Gastroesophageal sphincter (tissue), 4 donors: Measurements from ENCODE around the gene OR10A6. TPM values are rescaled to one million over a fixed set of nuclear protein-coding genes. Genes with fewer than 3 reads are reported as not detected.

Experiments
- ATAC-seq: fragments of 150-250 bp; one replicate; pipeline ENCODE4 v1.9.1; 2016; ENCODE audit warnings: mild to moderate bottlenecking, moderate library complexity
- H3K27ac ChIP-seq, 4 donors: fragments of 200-600 bp; sonication (generic) in 3 of 4; 1 replicate in 3 of 4; 2 replicates in 1 of 4; pipeline ENCODE4 v1.5.1; 2016 to 2019
- H3K27me3 ChIP-seq: fragments of 200-600 bp; sonication (generic); one replicate; pipeline ENCODE4 v1.5.1; 2019
- H3K36me3 ChIP-seq, 2 donors: fragments of 200-600 bp; sonication (generic); one replicate each; pipeline ENCODE4 v1.5.1; 2019; ENCODE audit warnings: control low read depth in 1 of 2
- H3K4me1 ChIP-seq, 3 donors: fragments of 200-600 bp; sonication (generic); 1 replicate in 2 of 3; 2 replicates in 1 of 3; pipeline ENCODE4 v1.5.1; 2016 to 2019; ENCODE audit warnings: control low read depth in 2 of 3
- H3K4me3 ChIP-seq, 2 donors: fragments of 200-600 bp; sonication (generic); one replicate each; pipeline ENCODE4 v1.5.1; 2019; ENCODE audit warnings: mild to moderate bottlenecking in 1 of 2, moderate library complexity in 1 of 2
- H3K9me3 ChIP-seq, 3 donors: fragments of 200-600 bp; sonication (generic); one replicate each; pipeline ENCODE4 v1.5.1; 2017 to 2019; ENCODE audit warnings: control low read depth in 2 of 3
- CTCF ChIP-seq, 4 experiments: fragments of 200-600 bp in 2 of 4; fragments of 450-650 bp in 2 of 4; sonication (generic) in 1 of 4; IDR thresholded peaks; one replicate each; pipeline ENCODE4 v1.5.1; 2017 to 2019; ENCODE audit warnings: antibody characterized with exemption in 4 of 4, mild to moderate bottlenecking in 2 of 4, moderate library complexity in 2 of 4
- EP300 ChIP-seq: sonication (generic); formaldehyde crosslinking; IDR thresholded peaks from one replicate; pipeline ENCODE4 v1.6.1; 2017; ENCODE audit warnings: antibody characterized with exemption, mild to moderate bottlenecking
- POLR2A ChIP-seq, 2 donors: fragments of 450-650 bp; IDR thresholded peaks; one replicate each; pipeline ENCODE4 v1.6.1; 2017; ENCODE audit warnings: antibody characterized with exemption in 2 of 2, mild to moderate bottlenecking in 2 of 2, moderate library complexity in 1 of 2
- POLR2AphosphoS5 ChIP-seq: sonication (generic); formaldehyde crosslinking; IDR thresholded peaks from one replicate; pipeline ENCODE4 v1.6.1; 2017; ENCODE audit warnings: antibody characterized with exemption
- WGBS, 2 donors: methylation state at CpG; one replicate each; pipeline ENCODE4 v1.1.5; 2018; ENCODE audit warnings: low coverage in 1 of 2; 5-methylcytosine and 5-hydroxymethylcytosine counted together
- total RNA-seq, 4 donors: library from RNA; depleted of rRNA; stranded (reverse); fragments of >200 nt; gene quantifications; one replicate each; pipeline ENCODE4 v1.1.0, GENCODE V29; 2016

The OR10A6 gene
- total RNA-seq, 4 donors from 2014 or later: not detected

- Histone ChIP-seq H3K9me3 (no peaks in the 10 kb centered on the region), H3K4me1 (no peaks in the 10 kb centered on the region), H3K27me3 (peaks cover 24% of the 10 kb centered on the region), H3K4me3 (no peak overlapping the region), H3K36me3 (no peaks in the 10 kb centered on the region), H3K27ac (no peak overlapping the region)
- TF ChIP-seq POLR2A (IDR thresholded peaks at IDR 0.05) (no peak), POLR2AphosphoS5 (no peak), EP300 (no peak), CTCF (IDR thresholded peaks at IDR 0.05) (no peak)
- ATAC-seq: no peak
Observed at GRCh38 chr11:7964873-7965272, 33.8 kb upstream of the OR10A6 start.

- Histone ChIP-seq H3K27ac (no peak overlapping the region), H3K9me3 (no peaks in the 10 kb centered on the region), H3K4me3 (no peak overlapping the region), H3K4me1 (no peaks in the 10 kb centered on the region), H3K27me3 (peaks cover 24% of the 10 kb centered on the region), H3K36me3 (no peaks in the 10 kb centered on the region)
- 41 to 80% methylated on average over 1 to 3 of the region's 3 CpGs for WGBS, 2 donors
- no peak for ATAC-seq
- TF ChIP-seq POLR2AphosphoS5 (no peak), POLR2A (IDR thresholded peaks at IDR 0.05) (no peak), CTCF (IDR thresholded peaks at IDR 0.05) (no peak), EP300 (no peak)
Observed at GRCh38 chr11:7964261-7964660, 33.2 kb upstream of the OR10A6 start.

GRCh38 chr11:7955191-7955590 lies 24.1 kb upstream of the OR10A6 start:
- no peak for ATAC-seq
- no peaks in the 10 kb centered on the region for H3K4me1 ChIP-seq
- WGBS, 2 donors: 55 to 69% methylated on average over 1 of the region's 1 CpG
- no peak overlapping the region for H3K27ac ChIP-seq
- TF ChIP-seq POLR2AphosphoS5 (no peak), POLR2A (IDR thresholded peaks at IDR 0.05) (no peak), CTCF (IDR thresholded peaks at IDR 0.05) (no peak), EP300 (no peak)
- no peaks in the 10 kb centered on the region for H3K9me3 ChIP-seq
- H3K4me3 ChIP-seq: no peak overlapping the region
- no peaks in the 10 kb centered on the region for H3K36me3 ChIP-seq
- H3K27me3 ChIP-seq: peaks cover 8% of the 10 kb centered on the region

GRCh38 chr11:7949934-7950333 lies 18.9 kb upstream of the OR10A6 start:
- 79 to 86% methylated on average over 1 of the region's 1 CpG for WGBS, 2 donors
- no peak for ATAC-seq
- Histone ChIP-seq H3K27me3 (peaks cover 18% of the 10 kb centered on the region), H3K36me3 (no peaks in the 10 kb centered on the region), H3K27ac (no peak overlapping the region), H3K4me3 (no peak overlapping the region), H3K4me1 (no peaks in the 10 kb centered on the region), H3K9me3 (peaks cover 0 to 11% (median 0%) of the 10 kb centered on the region in 3 donors)
- TF ChIP-seq POLR2A (IDR thresholded peaks at IDR 0.05): no peak
- TF ChIP-seq EP300: no peak
- TF ChIP-seq CTCF (IDR thresholded peaks at IDR 0.05): no peak
- TF ChIP-seq POLR2AphosphoS5: no peak

- no peak overlapping the region for H3K4me3 ChIP-seq
- TF ChIP-seq CTCF (IDR thresholded peaks at IDR 0.05) (no peak), POLR2AphosphoS5 (no peak), EP300 (no peak), POLR2A (IDR thresholded peaks at IDR 0.05) (no peak)
- ATAC-seq: no peak
- 95 to 100% methylated on average over 1 to 2 of the region's 2 CpGs for WGBS, 2 donors
- no peak overlapping the region for H3K27ac ChIP-seq
- H3K4me1 ChIP-seq: no peaks in the 10 kb centered on the region
- H3K27me3 ChIP-seq: peaks cover 12% of the 10 kb centered on the region
- H3K9me3 ChIP-seq: peaks cover 0 to 33% (median 0%) of the 10 kb centered on the region in 3 donors
- no peaks in the 10 kb centered on the region for H3K36me3 ChIP-seq
Observed at GRCh38 chr11:7944123-7944522, 13.1 kb upstream of the OR10A6 start.
